ENCODE measurements around the gene ISCU. TPM values are rescaled to one million over a fixed set of nuclear protein-coding genes. Genes with fewer than 3 reads are reported as not detected.
"Not testable (repeated sequence)": the region's sequence is repeated elsewhere in the genome, so short reads cannot be mapped to it uniquely, and the experiment has no call there.

Gene ISCU
- total and polyA plus RNA-seq, 2 donors, result 125 to 248 TPM

- peaks cover 12 to 18% of the 10 kb centered on the region in 2 donors for H3K4me1 ChIP-seq (ENCODE audit: control insufficient read depth in 2 of 2, insufficient read depth in 2 of 2, low read length in 2 of 2)
- not testable (repeated sequence) for H3K9me3 ChIP-seq (ENCODE audit: control insufficient read depth in 2 of 2, insufficient read depth in 1 of 2, low read length in 1 of 2); H3K27me3 ChIP-seq (ENCODE audit: control insufficient read depth in 2 of 2, insufficient read depth in 1 of 2, low read length in 1 of 2); DNase-seq (ENCODE audit: low read depth in 6 of 9, low spot score in 9 of 9); H3K27ac ChIP-seq (ENCODE audit: low read depth in 1 of 2, low read length in 1 of 2); H3K4me3 ChIP-seq (ENCODE audit: low read length in 2 of 2)
- 97% methylated on average over 9 of the region's 9 CpGs for WGBS
- peaks cover 17 to 27% of the 10 kb centered on the region in 2 donors for H3K36me3 ChIP-seq (ENCODE audit: control insufficient read depth in 2 of 2, insufficient read depth in 2 of 2, low read length in 1 of 2)
Measured at GRCh38 chr12:108555383-108555782, 7.0 kb upstream of the ISCU start.

DNA sequence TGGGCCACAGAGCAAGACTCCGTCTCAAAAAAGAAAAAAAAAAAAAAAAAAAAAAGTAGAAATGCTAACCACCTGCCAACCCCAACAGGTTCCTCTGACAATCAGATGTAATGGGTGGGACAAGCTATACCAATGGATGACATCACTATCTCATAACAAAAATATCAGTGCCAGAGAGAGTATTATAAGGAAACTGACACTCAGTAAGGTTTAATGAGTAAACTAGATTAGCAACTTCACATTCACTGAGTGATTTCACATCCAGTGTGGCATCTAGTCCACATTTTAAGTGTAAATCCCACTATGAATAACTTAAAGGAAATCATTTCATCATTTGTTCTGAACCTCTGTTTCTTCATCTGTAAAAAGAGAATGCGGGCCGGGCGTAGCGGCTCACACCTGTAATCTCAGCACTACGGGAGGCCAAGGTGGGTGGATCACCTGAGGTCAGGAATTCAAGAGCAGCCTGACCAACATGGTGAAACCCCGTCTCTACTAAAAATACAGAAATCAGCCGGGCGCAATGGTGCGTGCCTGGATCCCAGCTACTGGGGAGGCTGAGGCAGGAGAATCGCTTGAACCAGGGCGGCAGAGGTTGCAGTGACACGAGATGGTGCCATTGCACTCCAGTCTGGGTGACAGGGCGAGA is 3.3 kb upstream of the ISCU start:
- DNase-seq (ENCODE audit: low read depth in 6 of 9, low spot score in 9 of 9), result no peak
- Histone ChIP-seq H3K27ac (ENCODE audit: low read depth in 1 of 2, low read length in 1 of 2) (no peak overlapping the region), H3K4me3 (ENCODE audit: low read length in 2 of 2) (no peak overlapping the region), H3K4me1 (ENCODE audit: control insufficient read depth in 2 of 2, insufficient read depth in 2 of 2, low read length in 2 of 2) (peaks cover 18 to 30% of the 10 kb centered on the region in 2 donors), H3K9me3 (ENCODE audit: control insufficient read depth in 2 of 2, insufficient read depth in 1 of 2, low read length in 1 of 2) (no peaks in the 10 kb centered on the region), H3K36me3 (ENCODE audit: control insufficient read depth in 2 of 2, insufficient read depth in 2 of 2, low read length in 1 of 2) (peaks cover 17 to 30% of the 10 kb centered on the region in 2 donors), H3K27me3 (ENCODE audit: control insufficient read depth in 2 of 2, insufficient read depth in 1 of 2, low read length in 1 of 2) (no peaks in the 10 kb centered on the region)
- WGBS, result 95% methylated on average over 14 of the region's 14 CpGs

DNA sequence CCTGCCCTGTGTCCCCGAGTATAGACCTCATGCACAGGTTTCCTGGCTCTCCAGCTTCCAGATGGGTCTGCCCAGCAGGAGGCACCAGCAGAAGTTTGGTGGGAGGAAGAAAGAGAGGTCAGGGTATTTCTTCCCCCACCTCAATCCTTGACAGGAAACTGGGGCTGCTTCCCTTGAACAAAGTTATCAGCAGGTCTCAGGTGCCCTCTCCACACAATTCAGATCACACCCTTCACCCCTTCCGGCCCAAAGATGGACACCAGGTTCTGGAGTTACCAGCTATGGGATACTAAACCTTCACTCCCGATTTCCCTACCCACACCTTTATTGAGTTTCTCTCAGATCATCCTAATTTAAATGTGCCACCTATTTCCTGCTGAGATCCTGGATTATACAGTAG is 2.6 kb upstream of the ISCU start:
- Histone ChIP-seq H3K36me3 (ENCODE audit: control insufficient read depth in 2 of 2, insufficient read depth in 2 of 2, low read length in 1 of 2) (peaks cover 23 to 35% of the 10 kb centered on the region in 2 donors), H3K9me3 (ENCODE audit: control insufficient read depth in 2 of 2, insufficient read depth in 1 of 2, low read length in 1 of 2) (no peaks in the 10 kb centered on the region), H3K4me1 (ENCODE audit: control insufficient read depth in 2 of 2, insufficient read depth in 2 of 2, low read length in 2 of 2) (peaks cover 18 to 34% of the 10 kb centered on the region in 2 donors), H3K27me3 (ENCODE audit: control insufficient read depth in 2 of 2, insufficient read depth in 1 of 2, low read length in 1 of 2) (no peaks in the 10 kb centered on the region), H3K4me3 (ENCODE audit: low read length in 2 of 2) (peak overlapping the region; percentile 57 to 84), H3K27ac (ENCODE audit: low read depth in 1 of 2, low read length in 1 of 2) (no peak overlapping the region)
- no peak for DNase-seq (ENCODE audit: low read depth in 6 of 9, low spot score in 9 of 9)
- WGBS, result 74% methylated on average over 3 of the region's 3 CpGs

DNA sequence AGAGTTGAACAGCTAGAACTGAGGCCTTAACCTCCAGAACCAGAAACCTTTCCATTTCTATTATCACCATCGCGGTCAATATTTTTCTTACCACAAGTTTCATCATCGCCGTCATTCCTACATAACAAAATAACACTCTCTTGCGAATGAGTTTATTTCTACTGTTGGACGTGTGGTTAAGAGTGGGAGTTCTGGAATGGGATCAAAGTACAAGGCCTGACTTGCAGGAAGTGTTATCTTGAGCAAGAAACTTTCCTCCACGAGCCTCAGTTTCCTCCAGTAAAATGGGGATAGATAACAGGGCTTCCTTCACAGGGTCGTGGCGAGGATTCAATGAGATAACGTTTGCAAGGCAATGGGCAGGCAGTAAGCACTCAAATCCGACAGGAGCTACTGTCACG is 2.1 kb upstream of the ISCU start:
- no peaks in the 10 kb centered on the region for H3K9me3 ChIP-seq (ENCODE audit: control insufficient read depth in 2 of 2, insufficient read depth in 1 of 2, low read length in 1 of 2)
- peaks cover 23 to 39% of the 10 kb centered on the region in 2 donors for H3K4me1 ChIP-seq (ENCODE audit: control insufficient read depth in 2 of 2, insufficient read depth in 2 of 2, low read length in 2 of 2)
- peak overlapping the region in 1 of 2 donors; percentile 82 for H3K27ac ChIP-seq (ENCODE audit: low read depth in 1 of 2, low read length in 1 of 2)
- no peaks in the 10 kb centered on the region for H3K27me3 ChIP-seq (ENCODE audit: control insufficient read depth in 2 of 2, insufficient read depth in 1 of 2, low read length in 1 of 2)
- H3K4me3 ChIP-seq (ENCODE audit: low read length in 2 of 2), result peak overlapping the region; percentile 57 to 84
- WGBS, result 1% methylated on average over 12 of the region's 12 CpGs
- peaks cover 25 to 41% of the 10 kb centered on the region in 2 donors for H3K36me3 ChIP-seq (ENCODE audit: control insufficient read depth in 2 of 2, insufficient read depth in 2 of 2, low read length in 1 of 2)
- DNase-seq (ENCODE audit: low read depth in 6 of 9, low spot score in 9 of 9), result no peak

- no peaks in the 10 kb centered on the region for H3K27me3 ChIP-seq (ENCODE audit: control insufficient read depth in 2 of 2, insufficient read depth in 1 of 2, low read length in 1 of 2)
- WGBS, result under 1% methylated on average over 57 of the region's 57 CpGs
- peak within 1 kb of the TSS; percentile 57 to 84 for H3K4me3 ChIP-seq (ENCODE audit: low read length in 2 of 2)
- H3K27ac ChIP-seq (ENCODE audit: low read depth in 1 of 2, low read length in 1 of 2), result peak within 1 kb of the TSS; percentile 57 to 82
- DNase-seq (ENCODE audit: low read depth in 6 of 9, low spot score in 9 of 9), result peak; percentile 78 to 96 (median 88)
- H3K9me3 ChIP-seq (ENCODE audit: control insufficient read depth in 2 of 2, insufficient read depth in 1 of 2, low read length in 1 of 2), result no peaks in the 10 kb centered on the region
- peaks cover 26 to 44% of the 10 kb centered on the region in 2 donors for H3K4me1 ChIP-seq (ENCODE audit: control insufficient read depth in 2 of 2, insufficient read depth in 2 of 2, low read length in 2 of 2)
- peaks cover 26 to 42% of the 10 kb centered on the region in 2 donors for H3K36me3 ChIP-seq (ENCODE audit: control insufficient read depth in 2 of 2, insufficient read depth in 2 of 2, low read length in 1 of 2)
Measured at GRCh38 chr12:108560752-108561719, 1.4 kb upstream of the ISCU start, which contains the start of gene SART3. SART3 (minus strand) TSS chr12:108561173; CDS start chr12:108561154, 19 bp downstream.

GRCh38 chr12:108561852-108562347 is 496 bp upstream of the ISCU start:
- H3K27me3 ChIP-seq (ENCODE audit: control insufficient read depth in 2 of 2, insufficient read depth in 1 of 2, low read length in 1 of 2), result no peaks in the 10 kb centered on the region
- peaks cover 35 to 52% of the 10 kb centered on the region in 2 donors for H3K4me1 ChIP-seq (ENCODE audit: control insufficient read depth in 2 of 2, insufficient read depth in 2 of 2, low read length in 2 of 2)
- H3K4me3 ChIP-seq (ENCODE audit: low read length in 2 of 2), result peak overlapping the region; percentile 57 to 84
- under 1% methylated on average over 20 of the region's 20 CpGs for WGBS
- H3K9me3 ChIP-seq (ENCODE audit: control insufficient read depth in 2 of 2, insufficient read depth in 1 of 2, low read length in 1 of 2), result no peaks in the 10 kb centered on the region
- DNase-seq (ENCODE audit: low read depth in 6 of 9, low spot score in 9 of 9), result no peak
- peak overlapping the region; percentile 57 to 82 for H3K27ac ChIP-seq (ENCODE audit: low read depth in 1 of 2, low read length in 1 of 2)
- H3K36me3 ChIP-seq (ENCODE audit: control insufficient read depth in 2 of 2, insufficient read depth in 2 of 2, low read length in 1 of 2), result peaks cover 29 to 44% of the 10 kb centered on the region in 2 donors

DNA sequence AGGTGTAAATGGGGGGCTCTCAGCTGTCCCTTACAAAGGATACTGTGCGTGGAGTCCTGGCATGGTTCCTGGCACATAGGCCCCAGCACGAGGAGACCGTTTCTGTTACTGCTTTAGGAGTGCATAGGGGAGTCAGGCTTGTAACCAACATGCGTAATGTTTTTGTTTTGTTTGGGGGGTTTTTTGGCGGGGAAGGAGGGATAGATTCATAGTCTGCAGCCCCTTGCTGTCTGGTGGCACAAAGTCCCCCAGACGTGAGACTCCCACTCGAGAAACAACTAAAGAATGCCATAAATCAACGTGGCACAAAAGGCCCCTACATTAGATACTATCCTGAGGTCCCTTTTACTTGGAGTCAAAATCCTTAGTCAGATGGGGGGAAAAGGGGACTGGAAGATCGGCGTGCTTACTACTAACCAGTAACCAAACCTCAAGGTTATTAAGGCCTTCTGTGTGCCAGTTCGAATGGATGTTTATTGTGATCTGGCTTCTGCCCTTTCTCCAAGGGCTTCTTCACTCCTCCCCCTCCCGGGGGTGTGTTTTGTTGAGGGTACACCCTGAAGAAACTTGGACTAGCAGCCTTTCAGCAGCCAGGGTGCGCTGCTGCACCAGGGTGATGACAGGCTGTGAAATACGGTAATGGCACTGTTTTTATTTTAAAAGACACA is 874 bp downstream of the ISCU start:
- peak overlapping the region; percentile 57 to 83 for H3K4me3 ChIP-seq (ENCODE audit: low read length in 2 of 2)
- 1% methylated on average over 14 of the region's 14 CpGs for WGBS
- H3K27ac ChIP-seq (ENCODE audit: low read depth in 1 of 2, low read length in 1 of 2), result peak overlapping the region; percentile 92
- H3K36me3 ChIP-seq (ENCODE audit: control insufficient read depth in 2 of 2, insufficient read depth in 2 of 2, low read length in 1 of 2), result peaks cover 30 to 46% of the 10 kb centered on the region in 2 donors
- peak; percentile 74 to 97 (median 91) for DNase-seq (ENCODE audit: low read depth in 6 of 9, low spot score in 9 of 9)
- H3K27me3 ChIP-seq (ENCODE audit: control insufficient read depth in 2 of 2, insufficient read depth in 1 of 2, low read length in 1 of 2), result no peaks in the 10 kb centered on the region
- H3K4me1 ChIP-seq (ENCODE audit: control insufficient read depth in 2 of 2, insufficient read depth in 2 of 2, low read length in 2 of 2), result peaks cover 44 to 64% of the 10 kb centered on the region in 2 donors
- H3K9me3 ChIP-seq (ENCODE audit: control insufficient read depth in 2 of 2, insufficient read depth in 1 of 2, low read length in 1 of 2), result no peaks in the 10 kb centered on the region

GRCh38 chr12:108563804-108564151 is 1.4 kb downstream of the ISCU start:
- no peak for DNase-seq (ENCODE audit: low read depth in 6 of 9, low spot score in 9 of 9)
- 3% methylated on average over 1 of the region's 1 CpG for WGBS
- Histone ChIP-seq H3K4me1 (ENCODE audit: control insufficient read depth in 2 of 2, insufficient read depth in 2 of 2, low read length in 2 of 2) (peaks cover 46 to 67% of the 10 kb centered on the region in 2 donors), H3K27me3 (ENCODE audit: control insufficient read depth in 2 of 2, insufficient read depth in 1 of 2, low read length in 1 of 2) (no peaks in the 10 kb centered on the region), H3K9me3 (ENCODE audit: control insufficient read depth in 2 of 2, insufficient read depth in 1 of 2, low read length in 1 of 2) (no peaks in the 10 kb centered on the region), H3K4me3 (ENCODE audit: low read length in 2 of 2) (peak overlapping the region; percentile 57 to 83), H3K36me3 (ENCODE audit: control insufficient read depth in 2 of 2, insufficient read depth in 2 of 2, low read length in 1 of 2) (peaks cover 28 to 48% of the 10 kb centered on the region in 2 donors), H3K27ac (ENCODE audit: low read depth in 1 of 2, low read length in 1 of 2) (peak overlapping the region in 1 of 2 donors; percentile 92)

Data from thymus (tissue), 11 donors.